Mucosa of gallbladder (tissue), 1 donor: ENCODE measurements around the gene SLC13A3. TPM values are rescaled to one million over a fixed set of nuclear protein-coding genes. Genes with fewer than 3 reads are reported as not detected.
A peak's percentile ranks its signal among the peaks of the same experiment; 100 is the strongest.

Source experiments
- DNase-seq: peaks from one replicate; pipeline ENCODE4 v3.0.0-alpha.2; 2020; ENCODE audit warnings: low spot score
- total RNA-seq: library from RNA; stranded (reverse); gene quantifications from one replicate; pipeline ENCODE4 v1.2.1, GENCODE V29; 2021
- donor health status: DM: no; HTN: no; CAD: no.

Gene SLC13A3
- total RNA-seq, 1 donor from 2014 or later, result 1.5 TPM

GRCh38 chr20:46636514-46636913 is 14.7 kb downstream of the SLC13A3 start:
- DNase-seq, result no peak

- DNase-seq, result no peak
Measured at GRCh38 chr20:46635514-46636136, 15.6 kb downstream of the SLC13A3 start.

- DNase-seq, result no peak
Measured at GRCh38 chr20:46634528-46634927, 16.7 kb downstream of the SLC13A3 start.

GRCh38 chr20:46631874-46632446 is 19.3 kb downstream of the SLC13A3 start:
- DNase-seq, result no peak

GRCh38 chr20:46631212-46631869 is 19.9 kb downstream of the SLC13A3 start:
- DNase-seq, result peak; percentile 49

- no peak for DNase-seq
Measured at GRCh38 chr20:46630306-46630705, 21.0 kb downstream of the SLC13A3 start.

- no peak for DNase-seq
Measured at GRCh38 chr20:46629341-46629740, 21.9 kb downstream of the SLC13A3 start.

- no peak for DNase-seq
Measured at GRCh38 chr20:46627234-46627633, 24.0 kb downstream of the SLC13A3 start.

- no peak for DNase-seq
Measured at GRCh38 chr20:46626758-46627157, 24.5 kb downstream of the SLC13A3 start.

- no peak for DNase-seq
Measured at GRCh38 chr20:46625875-46626373, 25.3 kb downstream of the SLC13A3 start.

GRCh38 chr20:46624946-46625345 is 26.3 kb downstream of the SLC13A3 start:
- DNase-seq, result no peak

GRCh38 chr20:46622165-46622564 is 29.1 kb downstream of the SLC13A3 start:
- no peak for DNase-seq

- DNase-seq, result no peak
Measured at GRCh38 chr20:46621492-46621891, 29.8 kb downstream of the SLC13A3 start.

GRCh38 chr20:46619445-46619844 is 31.8 kb downstream of the SLC13A3 start:
- DNase-seq, result no peak

- DNase-seq, result no peak
Measured at GRCh38 chr20:46618316-46619100, 32.8 kb downstream of the SLC13A3 start.

GRCh38 chr20:46614503-46614902 is 36.8 kb downstream of the SLC13A3 start:
- no peak for DNase-seq

- no peak for DNase-seq
Measured at GRCh38 chr20:46610145-46610544, 41.1 kb downstream of the SLC13A3 start.

- DNase-seq, result no peak
Measured at GRCh38 chr20:46609043-46609442, 42.2 kb downstream of the SLC13A3 start.

- no peak for DNase-seq
Measured at GRCh38 chr20:46607849-46608497, 43.3 kb downstream of the SLC13A3 start.

- no peak for DNase-seq
Measured at GRCh38 chr20:46607191-46607848, 43.9 kb downstream of the SLC13A3 start.

GRCh38 chr20:46606817-46607190 is 44.5 kb downstream of the SLC13A3 start:
- no peak for DNase-seq
